ENCODE results near the gene ZNF652.

The ZNF652 gene

DNA sequence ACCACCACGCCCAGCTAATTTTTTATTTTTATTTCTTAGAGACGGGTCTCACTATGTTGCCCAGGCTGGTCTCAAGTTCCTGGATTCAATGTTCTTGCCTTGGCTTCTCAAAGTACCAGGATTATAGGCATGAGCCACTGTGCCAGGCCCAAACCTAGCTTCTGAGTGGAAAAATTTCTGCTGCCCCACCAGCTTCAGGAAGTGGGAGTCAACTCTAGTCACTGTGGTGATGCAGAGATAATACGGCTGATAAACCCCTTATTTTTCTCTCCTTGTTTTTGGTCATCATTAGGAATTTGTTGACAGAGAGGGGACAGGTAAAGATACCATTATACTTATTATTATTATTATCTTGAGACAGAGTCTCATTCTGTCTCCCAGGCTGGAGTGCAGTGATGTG, 103.7 kb downstream of the ZNF652 start:
- no peak overlapping the region for H3K4me3 ChIP-seq (ENCODE audit: low read length)
- TF ChIP-seq, protein P1, sequence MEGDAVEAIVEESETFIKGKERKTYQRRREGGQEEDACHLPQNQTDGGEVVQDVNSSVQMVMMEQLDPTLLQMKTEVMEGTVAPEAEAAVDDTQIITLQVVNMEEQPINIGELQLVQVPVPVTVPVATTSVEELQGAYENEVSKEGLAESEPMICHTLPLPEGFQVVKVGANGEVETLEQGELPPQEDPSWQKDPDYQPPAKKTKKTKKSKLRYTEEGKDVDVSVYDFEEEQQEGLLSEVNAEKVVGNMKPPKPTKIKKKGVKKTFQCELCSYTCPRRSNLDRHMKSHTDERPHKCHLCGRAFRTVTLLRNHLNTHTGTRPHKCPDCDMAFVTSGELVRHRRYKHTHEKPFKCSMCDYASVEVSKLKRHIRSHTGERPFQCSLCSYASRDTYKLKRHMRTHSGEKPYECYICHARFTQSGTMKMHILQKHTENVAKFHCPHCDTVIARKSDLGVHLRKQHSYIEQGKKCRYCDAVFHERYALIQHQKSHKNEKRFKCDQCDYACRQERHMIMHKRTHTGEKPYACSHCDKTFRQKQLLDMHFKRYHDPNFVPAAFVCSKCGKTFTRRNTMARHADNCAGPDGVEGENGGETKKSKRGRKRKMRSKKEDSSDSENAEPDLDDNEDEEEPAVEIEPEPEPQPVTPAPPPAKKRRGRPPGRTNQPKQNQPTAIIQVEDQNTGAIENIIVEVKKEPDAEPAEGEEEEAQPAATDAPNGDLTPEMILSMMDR (conservative IDR thresholded peaks at IDR 0.05; ENCODE audit: low read depth, low read length) = no peak
- no peak for DNase-seq (ENCODE audit: low read depth)

DNA sequence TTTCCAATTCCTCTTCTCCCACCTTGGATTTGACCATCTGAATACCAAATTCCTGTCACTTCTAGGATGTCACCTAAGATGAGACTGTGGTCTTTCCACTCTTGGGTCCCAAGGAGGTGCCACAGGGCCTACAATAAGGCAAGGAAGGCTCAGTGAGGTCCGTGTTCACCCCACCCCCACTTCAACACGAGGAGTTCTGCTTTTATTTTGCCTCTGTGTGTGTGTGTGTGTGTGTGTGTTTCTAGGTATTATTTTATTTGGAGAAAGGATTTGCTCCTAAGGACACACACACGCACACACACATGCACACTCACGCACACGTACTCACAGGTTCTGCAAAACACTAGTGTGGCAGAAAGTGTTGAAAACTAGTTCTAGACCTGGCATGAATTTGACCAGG, 106.9 kb downstream of the ZNF652 start:
- DNase-seq (ENCODE audit: low read depth) = no peak
- no peak overlapping the region for H3K4me3 ChIP-seq (ENCODE audit: low read length)
- TF ChIP-seq, protein P1 (conservative IDR thresholded peaks at IDR 0.05; ENCODE audit: low read depth, low read length) = no peak

DNA sequence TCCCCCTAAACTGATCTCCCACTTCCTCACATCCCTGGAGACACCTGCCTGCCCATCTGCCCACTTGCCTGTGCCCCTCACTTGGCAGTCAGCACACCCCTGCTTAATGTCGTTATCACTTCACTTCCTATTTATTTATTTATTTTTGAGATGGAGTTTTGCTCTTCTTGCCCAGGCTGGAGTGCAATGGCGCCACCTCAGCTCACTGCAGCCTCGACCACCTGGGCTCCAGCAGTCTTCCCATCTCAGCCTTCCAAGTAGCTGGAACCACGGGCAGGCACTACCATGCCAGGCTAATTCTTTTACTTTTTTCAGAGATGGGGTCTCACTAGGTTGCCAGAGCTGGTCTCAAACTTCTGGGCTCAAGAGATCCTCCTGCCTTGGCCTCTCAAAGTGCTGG, 108.0 kb downstream of the ZNF652 start:
- no peak overlapping the region for H3K4me3 ChIP-seq (ENCODE audit: low read length)
- DNase-seq (ENCODE audit: low read depth) = no peak
- TF ChIP-seq, protein P1 (conservative IDR thresholded peaks at IDR 0.05; ENCODE audit: low read depth, low read length) = no peak

DNA sequence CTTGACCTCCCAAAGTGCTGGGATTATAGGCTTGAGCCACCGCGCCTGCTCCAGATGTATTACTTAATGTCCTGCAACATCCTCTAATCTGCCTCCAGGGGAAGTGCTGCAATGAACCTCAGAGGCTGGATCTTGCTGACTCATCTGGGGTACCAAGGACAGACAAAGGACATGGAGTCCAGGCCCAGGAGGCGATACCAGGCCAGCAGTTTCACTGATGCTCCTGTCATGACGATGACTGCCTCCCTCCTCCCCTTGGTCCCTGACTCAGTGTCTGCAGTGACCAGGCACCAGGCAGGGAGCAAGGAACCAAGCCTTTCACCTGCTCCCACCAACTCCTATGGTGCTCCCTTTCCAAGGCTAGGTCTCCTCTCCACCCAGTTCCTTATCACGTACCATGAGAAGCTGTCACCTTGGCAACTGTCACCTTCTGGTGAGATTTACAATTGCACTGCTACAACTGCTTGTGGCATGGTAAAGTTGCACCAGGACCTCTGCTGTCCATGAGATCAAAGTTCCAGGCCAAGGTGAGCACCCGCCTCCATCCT, 109.8 kb downstream of the ZNF652 start:
- H3K4me3 ChIP-seq (ENCODE audit: low read length) = no peak overlapping the region
- TF ChIP-seq, protein P1 (conservative IDR thresholded peaks at IDR 0.05; ENCODE audit: low read depth, low read length) = no peak
- DNase-seq (ENCODE audit: low read depth) = no peak

DNA sequence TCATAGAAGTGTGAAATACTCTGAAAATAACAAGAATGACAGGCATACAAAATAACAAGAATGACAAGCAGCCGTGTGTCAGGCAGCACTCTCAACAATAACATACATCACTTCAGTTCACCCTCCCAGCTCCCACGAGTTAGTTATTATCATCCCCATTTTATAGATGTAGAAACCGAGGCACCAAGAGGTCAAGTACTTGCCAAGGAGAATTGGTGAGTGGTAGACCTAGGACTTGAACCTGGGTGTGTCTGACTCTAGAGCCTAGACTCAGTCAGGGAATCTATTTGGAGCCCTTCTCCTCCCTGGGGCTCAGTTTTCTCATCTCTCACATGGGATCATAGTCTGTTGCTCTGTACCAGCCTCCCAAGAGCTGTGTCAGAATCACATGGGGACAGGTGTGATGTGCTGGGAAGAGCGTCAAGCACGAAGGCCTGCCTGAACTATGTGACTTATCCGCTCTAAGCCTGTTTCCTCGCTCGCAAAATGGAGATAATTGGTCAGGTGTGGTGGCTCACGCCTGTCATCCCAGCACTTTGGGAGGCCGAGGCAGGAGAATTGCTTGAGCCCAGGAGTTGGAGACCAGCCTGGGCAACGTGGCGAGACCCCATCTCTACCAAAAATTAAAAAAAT, 112.0 kb downstream of the ZNF652 start:
- TF ChIP-seq, protein P1 (conservative IDR thresholded peaks at IDR 0.05; ENCODE audit: low read depth, low read length) = no peak
- no peak for DNase-seq (ENCODE audit: low read depth)

DNA sequence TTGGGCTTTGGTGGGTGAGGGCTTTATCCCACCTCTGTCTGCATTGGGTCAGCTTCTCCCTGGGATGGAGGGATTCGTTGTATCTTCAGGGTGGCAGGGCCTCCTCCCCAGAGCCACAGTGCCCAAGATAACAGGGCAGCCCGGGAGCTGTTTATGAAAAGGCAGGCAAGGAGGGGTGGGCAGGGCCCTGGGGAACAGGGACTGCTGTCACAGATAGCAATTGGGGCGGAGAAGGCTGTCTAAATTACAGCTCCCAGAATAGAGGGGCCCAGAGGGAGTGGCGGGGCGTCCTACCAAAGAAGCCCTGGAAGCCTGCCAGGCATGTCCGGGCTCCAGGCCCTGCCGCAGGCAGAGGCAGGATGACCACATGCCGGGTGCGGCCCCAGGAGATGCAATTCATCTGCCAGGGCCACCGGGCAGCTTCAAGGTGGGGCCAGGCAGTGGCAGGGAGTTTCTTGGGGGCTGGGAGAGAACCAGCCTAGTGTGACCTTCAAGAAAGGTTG, 112.7 kb downstream of the ZNF652 start:
- no peak overlapping the region for H3K4me3 ChIP-seq (ENCODE audit: low read length)
- DNase-seq (ENCODE audit: low read depth) = no peak
- TF ChIP-seq, protein P1 (conservative IDR thresholded peaks at IDR 0.05; ENCODE audit: low read depth, low read length) = no peak

More for the DNA sequence above, 112.0 kb downstream of the ZNF652 start:
- no peak overlapping the region for H3K4me3 ChIP-seq (ENCODE audit: low read length)

DNA sequence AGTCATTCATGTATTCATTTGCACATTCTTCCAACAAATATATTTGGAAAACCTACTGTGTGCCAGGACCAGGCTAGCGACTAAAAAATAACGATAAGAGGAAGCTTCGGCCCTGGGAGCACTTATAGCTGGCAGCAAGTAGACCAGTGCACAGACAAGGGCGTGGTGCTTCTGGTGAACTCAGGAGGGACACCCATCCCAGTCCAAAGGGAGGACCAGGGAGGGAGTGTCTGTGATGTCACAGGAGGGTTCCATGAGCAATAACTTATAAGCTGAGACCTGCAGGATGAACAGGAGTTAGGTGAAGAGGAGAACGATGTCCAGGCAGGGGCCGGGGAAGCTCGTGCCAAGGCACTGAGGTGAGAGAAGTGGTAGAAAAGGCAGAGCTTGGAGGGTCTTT, 114.1 kb downstream of the ZNF652 start:
- TF ChIP-seq, protein P1 (conservative IDR thresholded peaks at IDR 0.05; ENCODE audit: low read depth, low read length) = no peak
- DNase-seq (ENCODE audit: low read depth) = no peak
- H3K4me3 ChIP-seq (ENCODE audit: low read length) = no peak overlapping the region

Data from retinal pigment epithelial cell (primary cell).